Measurements from ENCODE around the gene RPS28. TPM values are rescaled to one million over a fixed set of nuclear protein-coding genes. Genes with fewer than 3 reads are reported as not detected.
"Not testable (repeated sequence)": the region's sequence is repeated elsewhere in the genome, so short reads cannot be mapped to it uniquely, and the experiment has no call there.

Gene RPS28
- total RNA-seq (2014; rRNA removed; shearing (Covaris generic)), result 1,376 and 1,588 TPM in 2 replicates

DNA sequence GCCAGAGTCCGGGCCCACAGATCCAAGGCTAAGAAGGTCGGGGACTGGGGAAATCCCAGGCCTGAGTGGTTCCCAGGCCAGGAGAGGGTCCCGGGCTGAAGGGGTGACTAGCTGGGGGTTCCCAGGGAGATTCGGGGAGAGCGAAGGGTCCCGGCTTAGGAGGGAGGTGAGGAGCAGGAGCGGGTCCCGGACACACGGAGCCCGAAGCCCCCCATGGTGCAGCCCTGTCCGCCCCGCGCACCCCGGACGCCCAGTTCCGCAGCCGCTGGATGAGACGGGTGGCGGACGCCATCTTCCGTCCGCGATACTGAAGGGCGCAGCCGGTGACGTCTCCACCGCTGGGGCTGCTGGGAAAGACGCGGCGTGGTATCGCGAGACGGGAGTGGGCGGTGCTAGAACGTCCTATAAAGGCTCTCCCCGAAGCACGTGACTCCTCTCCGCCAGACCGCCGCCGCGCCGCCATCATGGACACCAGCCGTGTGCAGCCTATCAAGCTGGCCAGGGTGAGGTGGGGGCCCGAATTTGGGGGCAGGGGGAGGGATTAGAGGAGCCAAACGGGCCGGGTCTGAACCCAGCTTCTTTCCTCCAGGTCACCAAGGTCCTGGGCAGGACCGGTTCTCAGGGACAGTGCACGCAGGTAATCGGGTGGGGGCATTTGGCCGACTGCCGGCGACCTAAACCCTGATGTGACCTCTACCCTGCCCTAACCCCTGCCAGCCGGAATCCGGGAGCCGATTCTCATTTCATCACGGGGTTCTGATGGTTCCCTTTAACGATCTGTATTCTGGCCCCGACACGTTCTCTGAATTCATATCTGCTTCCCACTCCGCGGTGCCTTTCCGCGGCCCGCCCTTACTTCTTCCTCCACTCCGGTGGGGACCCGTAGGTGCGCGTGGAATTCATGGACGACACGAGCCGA, at the start of gene RPS28, which contains the start of gene NDUFA7:
Gene RPS28 (plus strand): TSS at position 430 of the 919 bp plus-strand sequence. CDS start 35 bp downstream, at position 465.
Gene NDUFA7 (minus strand): TSS at position 309 of the 919 bp plus-strand sequence. CDS start 17 bp downstream, at position 292.
- DNase-seq (ENCODE audit: low spot score), result peak; percentile 88

DNA sequence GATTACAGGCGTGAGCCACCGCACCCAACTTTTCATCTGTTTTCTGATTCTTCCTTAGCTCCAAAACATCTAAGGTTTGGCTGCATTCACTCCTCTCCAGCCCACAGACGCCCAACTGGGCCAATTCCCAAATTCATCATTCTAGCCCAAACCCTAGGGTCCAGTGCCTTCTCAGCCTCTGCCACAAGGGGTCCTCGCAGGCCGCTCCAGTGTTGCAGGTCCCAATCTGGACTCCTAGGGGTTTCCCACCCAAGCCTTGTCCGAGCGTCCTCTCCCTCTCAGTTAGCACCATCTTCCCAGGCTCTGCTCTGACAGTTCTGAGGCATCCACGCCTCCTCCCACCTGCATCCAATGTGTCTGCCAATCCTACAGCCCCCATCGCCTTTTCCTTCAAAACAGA, 44.8 kb upstream of the RPS28 start:
- not testable (repeated sequence) for DNase-seq (ENCODE audit: low spot score)

DNA sequence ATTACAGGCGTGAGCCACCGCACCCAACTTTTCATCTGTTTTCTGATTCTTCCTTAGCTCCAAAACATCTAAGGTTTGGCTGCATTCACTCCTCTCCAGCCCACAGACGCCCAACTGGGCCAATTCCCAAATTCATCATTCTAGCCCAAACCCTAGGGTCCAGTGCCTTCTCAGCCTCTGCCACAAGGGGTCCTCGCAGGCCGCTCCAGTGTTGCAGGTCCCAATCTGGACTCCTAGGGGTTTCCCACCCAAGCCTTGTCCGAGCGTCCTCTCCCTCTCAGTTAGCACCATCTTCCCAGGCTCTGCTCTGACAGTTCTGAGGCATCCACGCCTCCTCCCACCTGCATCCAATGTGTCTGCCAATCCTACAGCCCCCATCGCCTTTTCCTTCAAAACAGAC, 30.0 kb upstream of the RPS28 start:
- DNase-seq (ENCODE audit: low spot score), result not testable (repeated sequence)

DNA sequence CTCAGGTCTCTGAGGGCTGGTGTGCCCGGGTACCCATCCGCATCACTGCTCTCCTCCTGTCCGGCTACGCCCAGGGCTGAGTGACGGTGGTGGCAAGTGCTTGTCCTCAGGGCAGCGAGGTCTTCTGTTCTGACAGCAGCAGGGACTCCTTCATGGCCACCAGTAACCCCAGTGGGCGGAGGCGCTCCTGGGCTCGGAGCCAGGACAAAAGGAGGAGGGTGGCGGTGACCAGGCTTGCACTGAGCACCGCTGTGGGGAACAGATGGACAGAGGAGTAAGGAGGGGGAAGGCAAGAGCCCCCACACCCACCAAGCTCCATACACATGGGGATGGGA, 19.0 kb upstream of the RPS28 start:
- peak; percentile 47 for DNase-seq (ENCODE audit: low spot score)

DNA sequence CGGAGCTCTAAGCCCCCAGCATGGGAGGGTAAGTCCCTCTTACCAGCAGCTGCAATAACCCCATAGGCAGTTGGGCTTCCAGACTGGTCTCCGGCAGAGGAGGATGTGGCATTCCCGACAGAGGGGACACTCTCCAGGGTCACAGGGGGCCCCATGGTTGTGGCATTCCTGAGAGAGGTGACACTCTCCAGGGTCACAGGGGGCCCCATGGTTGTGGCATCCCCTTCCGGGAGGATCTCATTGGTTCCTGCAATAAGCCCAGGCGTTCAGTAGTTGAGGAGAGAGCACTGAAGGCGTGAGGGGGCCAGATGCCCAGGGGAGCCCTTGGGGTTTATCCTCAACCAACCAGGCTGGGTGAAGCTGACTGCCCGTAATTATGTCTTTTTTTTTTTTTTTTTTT, 18.6 kb upstream of the RPS28 start:
- DNase-seq (ENCODE audit: low spot score), result no peak

DNA sequence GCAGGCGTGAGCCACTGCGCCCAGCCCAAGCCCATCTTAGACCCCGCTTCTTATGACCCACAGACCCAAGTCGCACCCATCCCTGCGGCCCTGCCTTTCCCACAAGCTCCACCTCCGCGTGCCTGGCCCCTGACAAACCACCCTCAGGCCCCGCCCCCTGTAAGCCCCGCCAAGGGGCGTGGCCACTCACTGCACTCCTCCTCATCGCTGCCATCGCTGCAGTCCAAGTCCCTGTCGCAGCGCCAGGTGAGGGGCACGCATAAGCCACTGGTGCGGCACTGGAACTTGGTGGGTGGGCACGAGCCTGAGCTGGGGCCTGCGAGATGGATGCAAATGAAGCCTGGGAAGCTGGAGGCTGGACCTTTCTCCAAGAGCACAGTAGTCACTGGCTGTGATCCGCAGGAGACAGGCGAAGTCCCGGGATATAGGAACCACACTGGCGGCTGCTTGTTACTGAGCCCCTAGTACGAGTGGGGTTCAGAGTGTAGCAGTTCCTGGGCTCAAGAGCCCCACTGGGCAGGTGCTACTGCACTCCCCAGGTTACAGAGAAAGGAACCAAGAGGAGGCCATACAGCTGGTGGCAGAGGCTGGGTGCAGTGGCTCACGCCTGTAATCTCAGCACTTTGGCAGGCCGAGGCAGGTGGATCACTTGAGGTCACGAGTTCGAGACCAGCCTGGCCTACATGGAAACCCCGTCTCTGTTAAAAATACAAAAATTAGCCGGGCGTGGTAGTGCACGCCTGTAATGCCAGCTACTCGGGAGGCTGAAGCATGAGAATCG, 16.3 kb upstream of the RPS28 start:
- DNase-seq (ENCODE audit: low spot score), result no peak

DNA sequence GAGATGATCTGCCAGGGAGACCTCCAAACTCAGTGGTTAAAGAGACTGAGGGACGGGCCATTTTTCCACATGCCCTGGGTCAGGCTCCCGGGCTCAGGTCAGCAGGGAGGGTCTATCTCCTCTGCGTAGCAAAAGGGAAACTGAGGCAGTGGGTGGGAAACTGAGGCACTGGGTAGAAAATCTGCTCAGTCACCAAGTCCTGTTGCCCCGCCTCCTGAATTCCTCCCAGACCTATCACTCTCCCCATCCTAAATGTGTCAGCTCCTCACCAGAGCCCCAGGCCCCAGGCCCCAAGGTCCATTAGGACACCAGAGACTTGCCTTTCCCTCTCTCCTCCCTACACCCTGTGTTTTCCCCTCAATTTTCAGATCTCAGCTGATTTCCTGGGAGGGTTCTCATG, 15.5 kb upstream of the RPS28 start:
- no peak for DNase-seq (ENCODE audit: low spot score)

DNA sequence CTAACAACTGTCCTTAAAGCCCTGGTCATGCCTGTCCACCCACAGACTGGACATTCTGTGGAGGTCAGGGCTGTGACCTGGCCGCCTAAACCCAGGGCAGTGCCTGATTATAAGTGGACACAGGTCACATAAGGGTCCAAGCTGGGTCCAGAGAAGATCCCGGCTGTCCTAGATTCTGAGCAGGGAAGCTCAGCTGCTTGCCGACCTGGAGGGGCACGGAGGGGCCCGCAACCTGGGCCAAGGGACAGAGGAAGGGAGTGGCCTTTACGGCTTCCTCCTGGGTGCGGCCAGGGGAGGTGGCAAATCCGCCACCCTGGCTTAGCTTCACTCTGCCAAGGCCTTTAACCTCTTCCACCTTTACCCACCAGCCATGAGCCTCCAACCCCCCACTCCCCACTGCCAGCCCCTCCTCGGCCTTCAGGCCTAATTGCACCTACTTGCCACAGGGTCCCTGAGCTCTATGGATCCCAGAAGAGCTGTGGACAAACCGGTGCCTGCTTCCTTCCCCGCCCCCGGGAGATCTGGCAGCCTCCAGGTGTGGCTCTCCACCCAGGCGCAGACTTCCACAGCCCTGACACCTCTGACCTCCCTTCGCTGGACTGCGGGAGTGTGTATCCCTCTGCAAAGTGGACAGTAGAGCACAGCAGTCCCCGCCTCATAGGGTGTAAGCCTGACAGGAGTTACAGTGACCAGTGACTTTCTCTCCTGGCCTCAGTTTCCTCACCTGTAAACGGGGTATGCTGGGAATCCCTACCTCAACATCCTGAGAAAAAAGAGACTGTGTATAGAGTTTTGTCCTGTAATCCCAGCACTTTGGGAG, 14.9 kb upstream of the RPS28 start:
- no peak for DNase-seq (ENCODE audit: low spot score)

DNA sequence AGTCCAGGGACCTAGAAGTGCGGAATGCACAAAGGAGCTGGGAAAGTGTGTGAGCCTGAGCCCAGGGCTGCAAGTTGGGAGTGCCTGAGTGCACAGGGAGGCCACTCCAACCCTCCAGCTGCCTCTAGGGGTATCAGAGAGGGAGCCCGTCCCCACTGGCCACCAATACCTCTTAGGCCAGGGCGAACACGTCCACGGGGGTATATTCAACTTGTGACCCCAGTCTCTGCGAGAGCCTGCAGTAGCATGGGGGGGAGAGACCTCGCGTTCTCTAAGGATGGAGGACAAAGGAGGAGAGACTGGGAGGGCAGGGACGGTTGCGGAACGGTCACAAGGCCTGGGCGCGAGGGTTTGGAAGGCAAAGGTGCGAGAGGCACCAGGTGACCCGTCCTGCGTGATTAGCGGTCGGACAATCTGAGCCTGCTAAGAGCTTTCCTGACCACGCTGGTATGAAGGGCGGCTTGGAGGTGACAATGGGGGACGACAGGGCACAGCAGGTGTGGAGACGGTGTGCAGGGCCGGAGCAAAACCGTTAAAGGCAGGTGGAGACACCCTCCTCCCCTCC, 13.8 kb upstream of the RPS28 start:
- DNase-seq (ENCODE audit: low spot score), result no peak

DNA sequence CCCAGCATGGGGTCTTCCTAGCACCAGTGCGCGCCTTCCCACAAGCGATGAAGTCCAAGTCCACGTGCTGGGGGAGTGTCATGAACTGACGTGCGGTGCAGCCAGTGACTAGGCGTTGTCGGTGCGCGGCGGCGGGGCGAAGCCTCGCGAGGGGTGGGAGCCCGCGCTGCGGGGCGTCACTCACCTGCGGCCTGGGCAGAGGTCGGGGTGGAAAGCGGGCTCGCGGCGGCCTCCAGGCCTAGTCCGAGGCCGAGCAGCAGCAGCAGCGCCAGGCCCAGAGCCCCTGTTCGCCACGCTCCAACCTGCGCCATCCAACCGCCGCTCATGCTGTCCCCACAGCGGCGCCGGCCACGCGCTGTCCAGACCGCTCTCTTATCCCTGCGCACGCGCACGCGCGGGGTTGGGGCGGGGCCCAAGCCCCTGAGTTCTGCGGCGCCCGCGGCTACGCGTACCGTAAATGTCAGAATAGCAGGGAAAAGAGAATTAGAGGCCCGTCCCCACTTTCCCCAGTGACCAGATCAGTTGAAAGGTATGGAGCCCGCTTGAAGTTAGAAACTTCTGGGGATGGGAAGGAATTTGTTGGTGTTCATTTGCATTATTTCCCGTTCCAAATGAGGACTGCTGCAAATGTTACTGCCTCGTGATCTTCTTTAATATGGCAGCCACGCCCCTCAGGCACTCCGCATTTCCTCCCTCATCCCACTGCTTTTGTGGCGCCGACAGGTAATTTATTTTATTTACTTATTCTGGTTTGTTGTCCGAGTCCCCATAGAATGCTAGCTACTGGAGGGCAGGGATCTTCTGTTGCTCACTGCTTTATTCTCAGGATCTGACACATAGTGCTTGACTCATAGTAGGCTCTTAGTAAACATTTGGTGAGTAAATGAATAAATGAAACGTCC, 13.1 kb upstream of the RPS28 start, which contains the start of gene CD320:
Gene CD320 (minus strand): TSS at position 394 of the 902 bp plus-strand sequence. CDS start 68 bp downstream, at position 326.
- peak; percentile 90 for DNase-seq (ENCODE audit: low spot score)

DNA sequence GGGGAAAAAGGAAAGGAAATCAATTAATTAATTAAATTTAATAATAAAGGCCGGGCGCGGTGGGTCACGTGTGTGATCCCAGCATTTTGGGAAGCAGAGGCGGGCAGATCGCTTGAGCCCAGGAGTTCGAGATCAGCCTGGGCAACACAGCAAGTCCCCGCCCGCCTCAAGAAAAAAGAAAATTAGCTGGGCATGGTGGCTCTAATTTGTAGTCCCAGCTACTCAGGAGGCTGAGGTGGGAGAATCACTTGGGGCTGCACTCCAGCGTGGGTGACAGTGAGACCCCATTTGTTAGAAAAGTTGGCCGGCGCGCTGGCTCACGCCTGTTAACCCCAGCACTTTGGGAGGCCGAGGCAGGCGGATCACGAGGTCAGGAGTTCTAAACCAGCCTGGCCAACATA, 12.4 kb upstream of the RPS28 start:
- DNase-seq (ENCODE audit: low spot score), result no peak

DNA sequence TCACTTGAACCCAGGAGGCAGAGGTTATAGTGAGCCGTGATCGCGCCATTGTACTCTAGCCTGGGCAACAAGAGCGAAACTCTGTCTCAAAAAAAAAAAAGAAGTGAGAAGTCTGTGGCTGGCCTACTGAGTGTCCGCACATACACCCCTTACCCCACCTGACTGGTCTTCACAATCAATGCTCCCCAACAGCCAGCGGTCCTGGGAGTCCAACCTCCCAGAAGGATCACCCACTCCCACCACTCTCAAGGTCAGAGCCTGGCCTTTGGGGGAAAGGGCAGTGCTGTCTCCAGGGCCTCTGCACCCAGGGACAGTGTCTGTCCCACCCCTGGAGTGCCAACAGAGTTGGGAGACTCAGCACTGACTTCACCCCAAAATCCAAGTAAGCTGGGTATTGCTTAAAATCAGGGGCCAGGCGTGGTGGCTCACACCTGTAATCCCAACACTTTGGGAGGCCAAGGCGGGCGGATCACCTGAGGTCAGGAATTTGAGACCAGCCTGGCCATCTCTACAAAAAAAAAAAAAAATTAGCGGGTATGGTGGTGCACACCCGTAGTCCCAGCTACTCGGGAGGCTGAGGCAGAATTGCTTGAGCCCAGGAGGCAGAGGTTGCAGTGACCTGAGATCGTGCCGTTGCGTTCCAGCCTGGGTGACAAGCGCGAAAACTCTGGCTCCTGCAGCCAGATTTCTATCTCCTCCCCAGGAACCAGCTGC, 10.8 kb upstream of the RPS28 start:
- no peak for DNase-seq (ENCODE audit: low spot score)

DNA sequence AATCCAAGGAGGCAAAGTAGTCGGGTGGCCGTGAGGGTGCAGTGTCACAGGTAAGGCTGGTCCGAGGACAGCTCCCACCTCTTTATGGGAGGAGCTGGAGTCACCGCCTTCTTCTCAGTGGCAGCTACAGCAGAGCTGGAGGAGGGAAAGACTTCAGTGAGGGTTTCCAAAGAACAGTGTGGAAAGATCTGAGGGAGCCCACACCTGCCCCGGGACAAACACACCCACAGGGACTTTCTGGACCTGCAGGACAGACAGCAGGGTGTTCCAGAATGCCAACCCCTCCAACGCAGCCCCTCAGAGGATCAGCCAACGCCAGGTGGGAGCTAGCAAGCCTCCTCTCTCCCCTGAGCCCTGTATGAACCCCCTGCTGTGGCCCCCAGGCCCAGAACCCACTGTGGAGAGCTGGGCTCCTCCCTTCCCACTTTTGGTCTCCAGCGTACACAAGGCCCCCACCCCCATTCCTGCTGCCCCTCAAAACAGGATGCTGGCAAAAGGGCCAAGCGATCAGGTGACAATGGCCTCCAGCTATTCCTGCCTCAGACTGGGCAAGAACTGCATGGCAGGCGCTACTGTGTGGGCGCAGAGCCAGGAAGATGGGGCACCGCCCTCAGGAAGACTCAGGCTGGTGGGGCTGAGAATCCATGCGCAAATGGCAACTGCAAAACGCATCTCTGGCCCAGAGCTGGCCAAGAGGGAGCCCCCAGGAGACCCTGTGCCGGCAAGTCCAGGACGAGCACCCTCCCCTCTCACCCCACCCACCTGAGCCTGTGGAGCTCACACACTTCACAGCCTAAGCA, 9.6 kb upstream of the RPS28 start:
- no peak for DNase-seq (ENCODE audit: low spot score)

DNA sequence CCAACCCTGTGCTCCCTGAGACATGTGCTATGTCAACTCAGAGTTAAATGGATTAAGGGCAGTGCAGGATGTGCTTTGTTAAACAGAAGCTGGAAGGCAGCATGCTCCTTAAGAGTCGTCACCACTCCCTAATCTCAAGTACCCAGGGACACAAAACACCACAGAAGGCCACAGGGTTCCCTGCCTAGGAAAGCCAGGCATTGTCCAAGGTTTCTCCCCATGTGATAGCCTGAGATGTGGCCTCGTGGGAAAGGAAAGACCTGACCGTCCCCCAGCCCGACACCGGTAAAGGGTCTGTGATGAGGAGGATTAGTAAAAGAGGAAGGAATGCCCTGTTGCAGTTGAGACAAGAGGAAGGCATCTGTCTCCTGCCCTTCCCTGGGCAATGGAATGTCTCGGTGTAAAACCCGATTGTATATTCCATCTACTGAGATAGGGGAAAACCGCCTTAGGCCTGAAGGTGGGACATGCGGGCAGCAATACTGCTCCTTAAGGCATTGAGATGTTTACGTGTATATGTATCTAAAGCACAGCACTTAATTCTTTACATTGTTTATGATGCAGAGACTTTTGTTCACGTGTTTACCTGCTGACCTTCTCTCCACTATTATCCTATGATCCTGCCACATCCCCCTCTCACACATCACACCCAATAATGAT, 6.2 kb upstream of the RPS28 start:
- not testable (repeated sequence) for DNase-seq (ENCODE audit: low spot score)

DNA sequence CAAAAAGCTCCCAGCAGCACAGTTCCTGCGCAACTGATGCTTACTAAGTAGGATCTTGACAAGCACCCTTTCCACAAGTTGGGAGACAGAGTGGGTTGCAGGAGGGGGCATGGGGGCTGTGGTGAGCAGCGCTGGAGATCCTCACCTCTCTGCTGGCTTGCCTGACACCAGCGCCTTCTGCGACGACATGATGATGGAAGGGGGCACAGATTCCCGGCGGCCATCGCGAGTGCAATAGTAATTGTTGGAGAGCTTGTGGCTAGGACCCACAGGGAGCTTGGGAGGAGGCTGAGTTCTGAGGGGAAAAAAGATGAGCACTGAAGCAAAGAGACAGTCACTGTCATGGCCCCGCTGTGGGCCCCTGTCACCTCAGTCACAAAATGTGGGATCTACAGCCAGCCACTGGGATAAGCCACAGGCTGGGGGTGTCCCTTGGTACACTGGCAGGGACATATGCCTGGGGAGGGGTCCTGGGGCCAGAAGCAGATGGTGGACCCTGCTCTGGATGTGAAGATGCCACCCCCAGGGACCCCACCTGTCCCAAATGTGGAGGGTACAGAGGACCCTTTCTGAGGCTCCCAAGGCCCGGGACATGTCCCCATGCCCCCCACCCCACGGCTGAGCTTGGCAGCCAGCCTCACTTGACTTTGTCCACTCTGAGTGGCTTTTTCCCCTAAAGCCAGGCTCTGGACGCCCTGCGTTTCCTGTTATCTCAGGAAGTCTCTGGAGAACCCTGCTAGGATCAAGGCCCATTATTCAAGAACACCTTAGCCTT, 4.8 kb upstream of the RPS28 start:
- DNase-seq (ENCODE audit: low spot score), result no peak

DNA sequence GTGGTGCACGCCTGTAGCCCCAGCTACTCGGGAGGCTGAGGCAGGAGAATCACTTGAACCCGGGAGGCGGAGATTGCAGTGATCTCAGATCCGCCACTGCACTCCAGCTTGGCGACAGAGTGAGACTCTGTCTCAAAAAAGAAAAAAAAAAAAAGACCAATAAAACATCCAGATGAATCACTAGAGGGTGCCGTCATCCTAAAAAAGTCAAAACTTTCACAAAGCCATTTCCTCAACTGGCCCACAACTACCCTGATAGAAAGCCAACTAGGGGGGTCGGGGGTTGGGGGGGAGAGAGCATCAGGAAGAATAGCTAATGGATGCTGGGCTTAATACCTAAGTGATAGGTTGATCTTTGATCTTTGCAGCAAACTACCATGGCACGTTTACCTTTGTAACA, 2.5 kb upstream of the RPS28 start:
- DNase-seq (ENCODE audit: low spot score), result not testable (repeated sequence)

DNA sequence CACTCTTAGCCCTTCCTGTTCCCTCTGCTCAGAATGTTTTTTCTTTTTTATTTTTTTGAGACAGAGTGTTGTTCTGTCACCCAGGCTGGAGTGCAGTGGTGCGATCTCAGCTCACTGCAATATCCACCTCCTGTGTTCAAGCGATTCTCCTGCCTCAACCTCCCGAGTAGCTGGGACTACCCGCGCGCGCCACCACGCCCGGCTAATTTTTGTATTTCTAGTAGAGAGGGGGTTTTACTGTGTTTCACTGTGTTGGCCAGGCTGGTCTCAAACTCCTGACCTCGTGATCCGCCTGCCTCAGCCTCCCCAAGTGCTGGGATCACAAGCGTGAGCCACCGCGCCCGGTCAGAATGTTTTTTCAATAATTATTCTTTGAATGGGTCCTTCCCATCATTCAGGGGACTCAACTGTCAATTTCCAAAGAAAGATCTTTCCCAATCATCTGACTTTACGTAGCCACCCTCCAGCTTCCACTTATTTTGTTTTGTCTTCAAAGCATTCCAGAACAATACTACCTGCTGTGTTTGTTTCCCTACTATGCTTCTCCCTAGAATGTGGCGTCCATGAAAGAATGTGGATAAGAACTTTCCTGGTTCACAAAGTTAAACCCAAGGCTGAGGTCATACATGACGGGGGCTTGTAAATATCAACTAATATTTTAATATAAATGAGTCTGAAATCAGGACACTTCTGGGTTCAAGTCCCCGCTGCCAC, 1.3 kb upstream of the RPS28 start:
- no peak for DNase-seq (ENCODE audit: low spot score)

Measured in HT-29 (cell line).